Gastroesophageal sphincter (tissue), 3 donors: ENCODE measurements around the gene EAF1.

Experiments
- CTCF ChIP-seq, 4 experiments: fragments of 200-600 bp in 2 of 4; fragments of 450-650 bp in 2 of 4; sonication (generic) in 1 of 4; IDR thresholded peaks; one replicate each; pipeline ENCODE4 v1.5.1; 2017 to 2019; ENCODE audit warnings: antibody characterized with exemption in 4 of 4, mild to moderate bottlenecking in 2 of 4, moderate library complexity in 2 of 4
- EP300 ChIP-seq: sonication (generic); formaldehyde crosslinking; IDR thresholded peaks from one replicate; pipeline ENCODE4 v1.6.1; 2017; ENCODE audit warnings: antibody characterized with exemption, mild to moderate bottlenecking

GRCh38 chr3:15405448-15406050 lies 21.8 kb upstream of the EAF1 start:
- TF ChIP-seq CTCF (IDR thresholded peaks at IDR 0.05) (peak; percentile 31 to 62 (median 56)), EP300 (no peak)
